Testis (tissue), 2 donors: ENCODE measurements around the gene C7.

Source experiments
- POLR2A ChIP-seq: fragments of 450-650 bp; IDR thresholded peaks from one replicate; pipeline ENCODE4 v1.6.1; 2017; ENCODE audit warnings: antibody characterized with exemption, mild to moderate bottlenecking, moderate library complexity
- TF ChIP-seq, protein P1 (sequence below), 3 experiments: fragments of 450-650 bp in 2 of 3; fragments of 200-600 bp in 1 of 3; sonication (generic) in 1 of 3; IDR thresholded peaks; one replicate each; pipeline ENCODE4 v1.5.1; 2016 to 2019; ENCODE audit warnings: antibody characterized with exemption in 3 of 3, mild to moderate bottlenecking in 2 of 3, moderate library complexity in 1 of 3

DNA sequence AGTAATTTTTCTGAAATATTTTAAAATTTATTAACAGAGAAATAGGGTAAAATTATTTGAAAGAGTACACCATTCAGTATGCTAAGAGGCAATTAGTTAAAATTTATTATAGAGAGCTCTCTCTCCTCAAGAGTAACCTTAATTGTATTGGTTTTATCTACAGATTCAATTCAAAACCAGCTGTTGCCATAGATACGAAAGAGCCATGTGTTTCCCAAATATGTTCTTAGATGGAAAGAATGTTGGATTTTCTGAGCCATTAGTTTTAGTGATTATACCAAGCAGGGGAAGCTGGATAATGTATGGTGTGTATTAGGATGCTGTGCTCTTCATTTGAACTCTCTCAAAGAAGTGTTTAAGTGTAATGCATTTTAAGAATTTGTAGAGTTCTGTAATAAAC, 27.8 kb downstream of the C7 start:
- TF ChIP-seq, protein P1, sequence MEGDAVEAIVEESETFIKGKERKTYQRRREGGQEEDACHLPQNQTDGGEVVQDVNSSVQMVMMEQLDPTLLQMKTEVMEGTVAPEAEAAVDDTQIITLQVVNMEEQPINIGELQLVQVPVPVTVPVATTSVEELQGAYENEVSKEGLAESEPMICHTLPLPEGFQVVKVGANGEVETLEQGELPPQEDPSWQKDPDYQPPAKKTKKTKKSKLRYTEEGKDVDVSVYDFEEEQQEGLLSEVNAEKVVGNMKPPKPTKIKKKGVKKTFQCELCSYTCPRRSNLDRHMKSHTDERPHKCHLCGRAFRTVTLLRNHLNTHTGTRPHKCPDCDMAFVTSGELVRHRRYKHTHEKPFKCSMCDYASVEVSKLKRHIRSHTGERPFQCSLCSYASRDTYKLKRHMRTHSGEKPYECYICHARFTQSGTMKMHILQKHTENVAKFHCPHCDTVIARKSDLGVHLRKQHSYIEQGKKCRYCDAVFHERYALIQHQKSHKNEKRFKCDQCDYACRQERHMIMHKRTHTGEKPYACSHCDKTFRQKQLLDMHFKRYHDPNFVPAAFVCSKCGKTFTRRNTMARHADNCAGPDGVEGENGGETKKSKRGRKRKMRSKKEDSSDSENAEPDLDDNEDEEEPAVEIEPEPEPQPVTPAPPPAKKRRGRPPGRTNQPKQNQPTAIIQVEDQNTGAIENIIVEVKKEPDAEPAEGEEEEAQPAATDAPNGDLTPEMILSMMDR (IDR thresholded peaks at IDR 0.05), result no peak
- TF ChIP-seq POLR2A, result no peak
